H9 (cell line): ENCODE measurements around the gene LLCFC1. TPM values are rescaled to one million over a fixed set of nuclear protein-coding genes. Genes with fewer than 3 reads are reported as not detected.

Experiments used
- DNase-seq: peaks from one replicate; pipeline ENCODE4 v3.0.0-alpha.2; 2017
- H2AFZ ChIP-seq: one replicate; pipeline ENCODE4 v1.6.1; 2013; ENCODE audit warnings: mild to moderate bottlenecking, low read length, control low read depth, moderate library complexity
- H2AK5ac ChIP-seq: 2 replicates; pipeline ENCODE4 v1.6.1; 2013; ENCODE audit warnings: low read length, control low read depth, mixed read lengths; ENCODE audit not compliant: insufficient read length
- H2BK120ac ChIP-seq: one replicate; pipeline ENCODE4 v1.6.1; 2013; ENCODE audit warnings: low read depth, mild to moderate bottlenecking, low read length, control low read depth, inconsistent platforms; ENCODE audit not compliant: poor library complexity, severe bottlenecking
- H2BK12ac ChIP-seq: 2 replicates; pipeline ENCODE4 v1.6.1; 2013; ENCODE audit warnings: low read length, control low read depth, mixed read lengths, low read depth; ENCODE audit not compliant: insufficient read length
- H2BK15ac ChIP-seq: 2 replicates; pipeline ENCODE4 v1.6.1; 2013; ENCODE audit warnings: low read depth, low read length, control low read depth
- H2BK20ac ChIP-seq: one replicate; pipeline ENCODE4 v1.6.1; 2013; ENCODE audit warnings: low read depth, mild to moderate bottlenecking, low read length, control low read depth, inconsistent platforms; ENCODE audit not compliant: poor library complexity, severe bottlenecking
- H2BK5ac ChIP-seq: 2 replicates; pipeline ENCODE4 v1.6.1; 2013; ENCODE audit warnings: low read length, control low read depth, mixed read lengths; ENCODE audit not compliant: insufficient read length
- H3K14ac ChIP-seq: 2 replicates; pipeline ENCODE4 v1.6.1; 2013; ENCODE audit warnings: low read length, control low read depth; ENCODE audit not compliant: insufficient read depth
- H3K18ac ChIP-seq: 2 replicates; pipeline ENCODE4 v1.6.1; 2013; ENCODE audit warnings: low read depth, mild to moderate bottlenecking, mixed read lengths, low read length, control low read depth; ENCODE audit not compliant: insufficient read length
- H3K23ac ChIP-seq: 2 replicates; pipeline ENCODE4 v1.6.1; 2013; ENCODE audit warnings: low read length, control low read depth, mixed read lengths, low read depth; ENCODE audit not compliant: insufficient read length
- H3K23me2 ChIP-seq: 2 replicates; pipeline ENCODE4 v1.6.1; 2013; ENCODE audit warnings: low read depth, mild to moderate bottlenecking, mixed read lengths, low read length, control low read depth; ENCODE audit not compliant: insufficient read length, poor library complexity, severe bottlenecking
- H3K27ac ChIP-seq: 2 replicates; pipeline ENCODE4 v1.5.1; 2013; ENCODE audit warnings: low read length, control low read depth, mixed read lengths, low read depth; ENCODE audit not compliant: insufficient read length
- H3K27me3 ChIP-seq: 2 replicates; pipeline ENCODE4 v1.6.1; 2013; ENCODE audit warnings: low read length, control low read depth, inconsistent platforms; ENCODE audit not compliant: insufficient read depth
- H3K4ac ChIP-seq: 2 replicates; pipeline ENCODE4 v1.6.1; 2013; ENCODE audit warnings: low read depth, mild to moderate bottlenecking, control low read depth, inconsistent platforms, low read length, moderate library complexity
- H3K4me1 ChIP-seq: 2 replicates; pipeline ENCODE4 v1.6.1; 2013; ENCODE audit warnings: low read length, control low read depth, inconsistent platforms; ENCODE audit not compliant: insufficient read depth
- H3K4me2 ChIP-seq: 2 replicates; pipeline ENCODE4 v1.6.1; 2013; ENCODE audit warnings: low read length, control low read depth, mixed read lengths; ENCODE audit not compliant: insufficient read length, insufficient read depth
- H3K56ac ChIP-seq: 2 replicates; pipeline ENCODE4 v1.6.1; 2013; ENCODE audit warnings: low read depth, mild to moderate bottlenecking, mixed read lengths, low read length, control low read depth; ENCODE audit not compliant: insufficient read length
- H3K79me1 ChIP-seq: 2 replicates; pipeline ENCODE4 v1.6.1; 2013; ENCODE audit warnings: low read depth, mild to moderate bottlenecking, moderate library complexity, low read length, control low read depth, inconsistent platforms; ENCODE audit not compliant: insufficient read depth, poor library complexity, severe bottlenecking
- H3K79me2 ChIP-seq: 2 replicates; pipeline ENCODE4 v1.6.1; 2013; ENCODE audit warnings: low read length, control low read depth, inconsistent platforms; ENCODE audit not compliant: insufficient read depth
- H3K9ac ChIP-seq: 2 replicates; pipeline ENCODE4 v1.6.1; 2013; ENCODE audit warnings: low read length, control low read depth, mixed read lengths; ENCODE audit not compliant: insufficient read length; ENCODE audit errors: extremely low read depth
- H3K9me3 ChIP-seq: one replicate; pipeline ENCODE4 v1.6.1; 2013; ENCODE audit warnings: low read depth, low read length, inconsistent platforms; ENCODE audit not compliant: control insufficient read depth
- H3T11ph ChIP-seq: one replicate; pipeline ENCODE4 v1.6.1; 2013; ENCODE audit warnings: mild to moderate bottlenecking, low read length, control low read depth, inconsistent platforms
- H4K20me1 ChIP-seq: one replicate; pipeline ENCODE4 v1.6.1; 2013; ENCODE audit not compliant: control insufficient read depth, insufficient read length, insufficient read depth
- H4K5ac ChIP-seq: 2 replicates; pipeline ENCODE4 v1.6.1; 2013; ENCODE audit warnings: low read depth, mild to moderate bottlenecking, mixed read lengths, low read length, control low read depth; ENCODE audit not compliant: insufficient read length
- H4K8ac ChIP-seq: replicated peaks from 2 replicates; pipeline ENCODE4 v1.6.1; 2013; ENCODE audit warnings: low read length, control low read depth, mixed read lengths, low read depth; ENCODE audit not compliant: insufficient read length
- H4K91ac ChIP-seq: 2 replicates; pipeline ENCODE4 v1.6.1; 2013; ENCODE audit warnings: low read depth, mild to moderate bottlenecking, moderate library complexity, mixed read lengths, low read length, control low read depth; ENCODE audit not compliant: insufficient read length
- H3K27ac Mint-ChIP-seq, 3 experiments: 2 replicates in 2 of 3; 3 replicates in 1 of 3; pipeline ENCODE4 v1.8.0; 2020 to 2021; ENCODE audit warnings: mixed read lengths in 3 of 3, mild to moderate bottlenecking in 1 of 3, moderate library complexity in 1 of 3
- H3K27me3 Mint-ChIP-seq: 2 replicates; pipeline ENCODE4 v1.8.0; 2021; ENCODE audit warnings: low read depth, mild to moderate bottlenecking, moderate library complexity, mixed read lengths
- H3K36me3 Mint-ChIP-seq, 3 experiments: 2 replicates in 2 of 3; 3 replicates in 1 of 3; pipeline ENCODE4 v1.8.0; 2020 to 2021; ENCODE audit warnings: low read depth in 3 of 3, mixed read lengths in 3 of 3; ENCODE audit not compliant: insufficient read depth in 1 of 3
- H3K4me1 Mint-ChIP-seq, 2 experiments: 2 replicates each; pipeline ENCODE4 v1.8.0; 2020; ENCODE audit warnings: mixed read lengths in 2 of 2
- H3K4me3 Mint-ChIP-seq, 2 experiments: 2 replicates in 1 of 2; 3 replicates in 1 of 2; pipeline ENCODE4 v1.8.0; 2020 to 2021; ENCODE audit warnings: mild to moderate bottlenecking in 2 of 2, mixed read lengths in 2 of 2, moderate library complexity in 1 of 2
- H3K9me3 Mint-ChIP-seq, 2 experiments: 2 replicates in 1 of 2; 3 replicates in 1 of 2; pipeline ENCODE4 v1.8.0; 2020; ENCODE audit warnings: mild to moderate bottlenecking in 2 of 2, mixed read lengths in 2 of 2, moderate library complexity in 1 of 2
- WGBS: extraction: QIAGEN DNeasy Blood & Tissue Kit; methylation state at CpG from one replicate; pipeline ENCODE4 v1.1.7; 2013; ENCODE audit warnings: missing lambda C conversion rate, low lambda C conversion rate, mixed read lengths; ENCODE audit not compliant: insufficient read length; ENCODE audit errors: extremely low coverage; 5-methylcytosine and 5-hydroxymethylcytosine counted together
- total RNA-seq: library from RNA; stranded (reverse); gene quantifications from 2 replicates; pipeline ENCODE4 v1.2.1, GENCODE V29; 2021
- TF ChIP-seq, protein P1 (sequence below): fragments of 200-600 bp; sonication (generic); conservative IDR thresholded peaks from 3 replicates; pipeline ENCODE4 v1.8.0; 2021; ENCODE audit warnings: antibody characterized with exemption, mild to moderate bottlenecking

The LLCFC1 gene
- total RNA-seq, 1 experiment from 2014 or later = not detected

DNA sequence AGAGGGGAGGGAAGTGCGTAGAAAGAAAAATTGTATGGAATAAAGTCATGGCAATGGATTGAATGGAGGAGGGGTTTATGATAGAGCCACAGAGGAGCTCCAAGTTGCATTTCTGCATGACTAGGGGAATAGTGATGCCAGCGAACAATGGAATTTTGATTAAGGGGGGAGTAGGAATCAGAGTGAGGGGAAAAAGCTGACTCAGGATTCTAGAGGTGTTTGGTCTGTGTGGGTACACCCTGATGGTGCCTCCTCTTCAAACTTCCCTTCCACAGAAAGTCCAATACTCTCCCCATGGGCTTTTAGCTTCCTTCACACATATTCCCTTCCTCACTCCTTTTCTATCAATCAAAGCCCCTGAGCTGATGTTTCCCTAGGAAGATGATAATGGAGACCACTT is 24.7 kb downstream of the LLCFC1 start:
- no peak overlapping the region for H2BK12ac ChIP-seq
- H2AK5ac ChIP-seq = no peak overlapping the region
- Mint-ChIP-seq H3K27ac (no peak overlapping the region), H3K27me3 (peaks cover 5% of the 10 kb centered on the region), H3K36me3 (no peaks in the 10 kb centered on the region; a peak in 3 of 7 replicates), H3K4me1 (peaks cover 21 to 32% of the 10 kb centered on the region in 2 experiments), H3K9me3 (no peaks in the 10 kb centered on the region), H3K4me3 (no peak overlapping the region)
- H3K79me1 ChIP-seq = no peaks in the 10 kb centered on the region
- H4K8ac ChIP-seq = no peak overlapping the region
- no peak overlapping the region for H2AFZ ChIP-seq
- H3K56ac ChIP-seq = no peak overlapping the region
- H3K4ac ChIP-seq = no peak overlapping the region
- H4K5ac ChIP-seq = no peak overlapping the region
- H2BK20ac ChIP-seq = no peak overlapping the region
- no peak for DNase-seq
- WGBS = no CpG with 5 or more reads among the region's 2 CpGs
- no peak overlapping the region for H4K91ac ChIP-seq
- H3K9me3 ChIP-seq = no peaks in the 10 kb centered on the region
- no peak overlapping the region for H2BK5ac ChIP-seq
- H3K9ac ChIP-seq = no peak overlapping the region
- TF ChIP-seq, protein P1, sequence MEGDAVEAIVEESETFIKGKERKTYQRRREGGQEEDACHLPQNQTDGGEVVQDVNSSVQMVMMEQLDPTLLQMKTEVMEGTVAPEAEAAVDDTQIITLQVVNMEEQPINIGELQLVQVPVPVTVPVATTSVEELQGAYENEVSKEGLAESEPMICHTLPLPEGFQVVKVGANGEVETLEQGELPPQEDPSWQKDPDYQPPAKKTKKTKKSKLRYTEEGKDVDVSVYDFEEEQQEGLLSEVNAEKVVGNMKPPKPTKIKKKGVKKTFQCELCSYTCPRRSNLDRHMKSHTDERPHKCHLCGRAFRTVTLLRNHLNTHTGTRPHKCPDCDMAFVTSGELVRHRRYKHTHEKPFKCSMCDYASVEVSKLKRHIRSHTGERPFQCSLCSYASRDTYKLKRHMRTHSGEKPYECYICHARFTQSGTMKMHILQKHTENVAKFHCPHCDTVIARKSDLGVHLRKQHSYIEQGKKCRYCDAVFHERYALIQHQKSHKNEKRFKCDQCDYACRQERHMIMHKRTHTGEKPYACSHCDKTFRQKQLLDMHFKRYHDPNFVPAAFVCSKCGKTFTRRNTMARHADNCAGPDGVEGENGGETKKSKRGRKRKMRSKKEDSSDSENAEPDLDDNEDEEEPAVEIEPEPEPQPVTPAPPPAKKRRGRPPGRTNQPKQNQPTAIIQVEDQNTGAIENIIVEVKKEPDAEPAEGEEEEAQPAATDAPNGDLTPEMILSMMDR = no peak
- no peak overlapping the region for H2BK15ac ChIP-seq
- no peaks in the 10 kb centered on the region for H3K79me2 ChIP-seq
- H3K14ac ChIP-seq = no peak overlapping the region
- H3K23ac ChIP-seq = no peak overlapping the region
- H3K23me2 ChIP-seq = no peaks in the 10 kb centered on the region
- H3T11ph ChIP-seq = no peak overlapping the region
- H2BK120ac ChIP-seq = no peak overlapping the region
- H3K4me1 ChIP-seq = no peaks in the 10 kb centered on the region; the same call in 1 of the 2 replicates
- no peaks in the 10 kb centered on the region for H3K27me3 ChIP-seq
- no peaks in the 10 kb centered on the region for H4K20me1 ChIP-seq
- H3K27ac ChIP-seq = no peak overlapping the region
- no peak overlapping the region for H3K4me2 ChIP-seq
- no peak overlapping the region for H3K18ac ChIP-seq
